CD4-positive, alpha-beta T cell treated with Interleukin-1 beta for 1 hour (primary cell): Measurements from ENCODE around the gene IL21.
"Not testable (repeated sequence)": the region's sequence is repeated elsewhere in the genome, so short reads cannot be mapped to it uniquely, and the experiment has no call there.

Experiments used
- DNase-seq, 2 donors: peaks; one replicate each; pipeline ENCODE4 v3.0.0-alpha.2; 2020 to 2022

The IL21 gene

GRCh38 chr4:122577189-122577553 is 43.7 kb downstream of the IL21 start:
- no peak for DNase-seq

- peak in 1 of 2 donors; percentile 68 for DNase-seq
Observed at GRCh38 chr4:122576261-122577188, 44.3 kb downstream of the IL21 start.

- not testable (repeated sequence) for DNase-seq
Observed at GRCh38 chr4:122574347-122574746, 46.5 kb downstream of the IL21 start.

- DNase-seq = no peak
Observed at GRCh38 chr4:122562449-122562848, 58.4 kb downstream of the IL21 start.
